GM10266 (cell line): ENCODE data around the gene KLHL13.
A peak's percentile ranks its signal among the peaks of the same experiment; 100 is the strongest.

Source experiments
- DNase-seq: peaks from one replicate; pipeline ENCODE4 v3.0.0; 2012; ENCODE audit errors: extremely low spot score
- TF ChIP-seq, protein P1 (sequence below): IDR thresholded peaks from 2 replicates; pipeline ENCODE4 v1.5.1; 2012; ENCODE audit warnings: mild to moderate bottlenecking, low read depth; ENCODE audit not compliant: control insufficient read depth, insufficient read depth; ENCODE audit errors: missing control alignments

KLHL13 gene, protein sequence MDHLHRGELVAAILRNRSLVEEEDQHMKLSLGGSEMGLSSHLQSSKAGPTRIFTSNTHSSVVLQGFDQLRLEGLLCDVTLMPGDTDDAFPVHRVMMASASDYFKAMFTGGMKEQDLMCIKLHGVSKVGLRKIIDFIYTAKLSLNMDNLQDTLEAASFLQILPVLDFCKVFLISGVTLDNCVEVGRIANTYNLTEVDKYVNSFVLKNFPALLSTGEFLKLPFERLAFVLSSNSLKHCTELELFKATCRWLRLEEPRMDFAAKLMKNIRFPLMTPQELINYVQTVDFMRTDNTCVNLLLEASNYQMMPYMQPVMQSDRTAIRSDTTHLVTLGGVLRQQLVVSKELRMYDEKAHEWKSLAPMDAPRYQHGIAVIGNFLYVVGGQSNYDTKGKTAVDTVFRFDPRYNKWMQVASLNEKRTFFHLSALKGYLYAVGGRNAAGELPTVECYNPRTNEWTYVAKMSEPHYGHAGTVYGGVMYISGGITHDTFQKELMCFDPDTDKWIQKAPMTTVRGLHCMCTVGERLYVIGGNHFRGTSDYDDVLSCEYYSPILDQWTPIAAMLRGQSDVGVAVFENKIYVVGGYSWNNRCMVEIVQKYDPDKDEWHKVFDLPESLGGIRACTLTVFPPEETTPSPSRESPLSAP

DNA sequence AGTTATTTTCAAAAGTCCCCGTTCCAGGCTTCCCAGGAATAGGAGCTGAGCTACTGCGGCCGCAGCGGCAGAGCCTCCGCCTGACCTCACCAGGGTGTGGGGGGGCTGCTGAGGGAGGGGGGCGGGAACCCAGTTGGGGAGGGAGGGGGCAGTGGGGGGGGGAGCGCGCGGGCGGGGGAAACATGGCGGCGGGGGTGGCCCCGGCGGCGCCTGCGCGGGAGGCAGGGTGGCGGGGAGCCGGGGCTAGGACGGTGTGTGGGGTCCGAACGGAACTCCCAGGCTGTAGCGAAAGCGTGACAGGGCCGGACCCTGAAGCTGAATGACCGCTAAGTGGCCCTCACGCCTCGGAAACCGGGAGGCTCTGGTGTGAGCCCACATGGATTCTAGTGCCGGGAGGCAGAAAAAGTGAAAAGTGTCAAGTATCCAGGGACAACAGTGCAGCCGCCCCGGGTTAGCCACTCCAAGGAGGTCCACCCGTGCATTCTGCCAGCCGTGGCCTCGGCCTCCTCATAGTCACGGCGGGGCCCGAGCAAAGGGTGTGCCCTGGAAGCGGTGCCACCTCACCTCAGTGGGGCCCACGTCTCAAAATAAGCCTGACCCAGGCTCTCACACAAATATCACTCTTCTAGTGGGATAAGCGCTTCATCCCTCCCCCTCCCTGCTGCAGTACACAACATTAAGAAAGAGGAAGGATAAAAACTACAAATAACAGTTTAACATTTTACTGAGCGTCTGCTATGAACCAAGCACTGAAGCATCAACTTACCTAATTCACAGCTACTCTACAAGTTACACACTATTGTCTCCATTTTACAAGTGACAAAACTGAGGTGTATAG lies at the start of gene KLHL13:
Gene KLHL13, minus strand, starts transcription at position 98 of the 838 bp plus-strand sequence. CDS start 88,337 bp downstream, outside the sequence.
- peak; percentile 22 for DNase-seq
- TF ChIP-seq, protein P1, sequence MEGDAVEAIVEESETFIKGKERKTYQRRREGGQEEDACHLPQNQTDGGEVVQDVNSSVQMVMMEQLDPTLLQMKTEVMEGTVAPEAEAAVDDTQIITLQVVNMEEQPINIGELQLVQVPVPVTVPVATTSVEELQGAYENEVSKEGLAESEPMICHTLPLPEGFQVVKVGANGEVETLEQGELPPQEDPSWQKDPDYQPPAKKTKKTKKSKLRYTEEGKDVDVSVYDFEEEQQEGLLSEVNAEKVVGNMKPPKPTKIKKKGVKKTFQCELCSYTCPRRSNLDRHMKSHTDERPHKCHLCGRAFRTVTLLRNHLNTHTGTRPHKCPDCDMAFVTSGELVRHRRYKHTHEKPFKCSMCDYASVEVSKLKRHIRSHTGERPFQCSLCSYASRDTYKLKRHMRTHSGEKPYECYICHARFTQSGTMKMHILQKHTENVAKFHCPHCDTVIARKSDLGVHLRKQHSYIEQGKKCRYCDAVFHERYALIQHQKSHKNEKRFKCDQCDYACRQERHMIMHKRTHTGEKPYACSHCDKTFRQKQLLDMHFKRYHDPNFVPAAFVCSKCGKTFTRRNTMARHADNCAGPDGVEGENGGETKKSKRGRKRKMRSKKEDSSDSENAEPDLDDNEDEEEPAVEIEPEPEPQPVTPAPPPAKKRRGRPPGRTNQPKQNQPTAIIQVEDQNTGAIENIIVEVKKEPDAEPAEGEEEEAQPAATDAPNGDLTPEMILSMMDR, result no peak

DNA sequence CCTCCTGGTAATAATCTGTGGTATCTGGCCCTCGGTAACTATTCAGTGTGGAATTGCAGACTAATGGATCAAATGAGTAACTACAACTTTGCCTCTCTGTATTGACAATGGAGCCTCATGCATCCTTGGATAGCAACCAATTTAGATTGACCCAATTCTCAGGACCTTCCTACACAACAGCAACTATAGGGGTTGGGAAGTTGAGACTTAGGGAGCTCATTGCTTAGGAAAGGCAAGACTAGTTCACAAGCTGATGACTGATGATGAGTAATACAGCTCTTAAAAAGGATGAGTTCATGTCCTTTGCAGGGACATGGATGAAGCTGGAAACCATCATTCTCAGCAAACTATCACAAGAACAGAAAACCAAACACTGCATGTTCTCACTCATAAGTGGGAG lies 47.5 kb upstream of the KLHL13 start:
- no peak for DNase-seq
- TF ChIP-seq, protein P1, result no peak

DNA sequence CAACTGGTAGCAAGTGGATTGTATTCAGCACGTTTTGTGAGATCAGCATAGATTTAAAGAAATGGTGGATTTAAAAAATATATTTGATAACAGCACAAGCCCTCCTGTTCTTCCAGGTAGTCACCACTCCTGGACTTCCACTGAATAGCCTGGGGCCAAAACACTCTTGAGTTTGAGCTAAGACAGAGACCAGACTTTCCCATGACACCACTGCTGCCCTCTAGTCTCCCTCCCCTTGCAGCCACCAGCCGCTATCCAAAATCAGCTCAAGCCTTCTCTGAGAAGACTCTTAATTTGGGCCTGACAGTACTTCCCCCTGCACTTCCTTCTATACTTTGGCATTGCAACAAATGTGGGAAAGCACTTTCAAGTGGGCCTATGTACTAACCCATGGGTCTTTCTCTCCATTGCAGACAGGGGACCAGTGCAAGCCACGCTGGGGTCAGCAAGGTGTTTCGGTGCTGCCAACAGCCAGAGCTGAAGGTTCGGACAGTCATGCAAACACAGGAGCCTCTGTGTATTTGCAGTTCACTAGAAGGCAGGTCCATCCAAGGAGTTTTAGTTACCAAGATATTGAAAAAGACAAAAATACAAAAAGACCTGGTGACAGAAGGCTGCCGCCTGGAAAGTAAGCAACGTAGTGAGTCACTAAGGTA lies 40.5 kb upstream of the KLHL13 start:
- no peak for DNase-seq
- TF ChIP-seq, protein P1, result no peak

DNA sequence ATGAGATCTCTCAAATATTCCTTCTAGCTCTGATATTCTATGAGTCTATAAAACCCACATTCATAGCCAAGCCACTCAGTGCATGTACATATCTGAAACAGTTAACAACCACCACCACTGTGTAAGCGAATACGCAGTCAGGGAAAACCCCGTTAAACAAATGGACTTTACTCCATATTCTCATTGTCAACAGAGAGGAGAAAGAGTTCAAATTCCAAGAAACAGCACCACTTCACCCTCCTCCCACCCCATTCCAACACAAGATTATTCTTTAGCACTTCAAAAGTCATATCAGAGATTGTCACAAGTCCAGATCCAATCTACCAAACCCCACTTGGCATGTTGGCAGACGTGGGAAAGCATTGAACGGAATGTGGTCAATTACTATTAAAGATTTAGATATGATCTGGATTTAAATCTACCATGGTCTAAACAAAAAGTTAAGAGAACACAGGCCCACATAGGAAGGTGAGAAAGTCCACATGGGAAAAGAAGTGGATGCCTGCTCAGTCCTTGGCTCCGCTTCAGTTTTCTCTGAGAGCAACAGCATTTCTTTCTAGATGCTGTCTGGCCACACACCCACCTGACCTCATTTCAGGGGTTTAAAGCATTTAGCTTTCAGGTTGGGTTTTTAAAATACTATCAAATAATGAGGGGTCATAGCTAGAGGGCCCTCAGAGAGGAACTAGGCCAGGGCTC lies 39.8 kb upstream of the KLHL13 start:
- TF ChIP-seq, protein P1, result no peak
- DNase-seq, result no peak

DNA sequence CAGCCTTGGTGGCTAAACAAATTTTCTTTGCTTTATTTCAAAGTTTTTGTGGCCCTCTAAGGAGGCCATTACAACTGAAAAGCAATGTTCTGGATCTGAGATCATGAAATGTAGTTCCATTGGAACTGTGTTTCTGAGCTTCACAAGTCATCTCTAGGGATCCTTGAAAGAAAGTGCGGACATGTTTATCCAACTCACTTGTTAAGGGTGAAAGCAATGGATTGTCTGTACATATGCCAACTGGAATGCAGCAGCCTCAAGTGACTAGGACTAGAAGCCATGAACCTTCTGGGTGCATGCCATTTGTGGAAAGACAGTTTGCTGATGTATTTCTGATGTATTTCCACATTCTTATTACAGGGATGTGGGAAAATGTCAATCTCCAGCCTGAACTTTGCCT lies 36.7 kb upstream of the KLHL13 start:
- TF ChIP-seq, protein P1, result no peak
- no peak for DNase-seq

DNA sequence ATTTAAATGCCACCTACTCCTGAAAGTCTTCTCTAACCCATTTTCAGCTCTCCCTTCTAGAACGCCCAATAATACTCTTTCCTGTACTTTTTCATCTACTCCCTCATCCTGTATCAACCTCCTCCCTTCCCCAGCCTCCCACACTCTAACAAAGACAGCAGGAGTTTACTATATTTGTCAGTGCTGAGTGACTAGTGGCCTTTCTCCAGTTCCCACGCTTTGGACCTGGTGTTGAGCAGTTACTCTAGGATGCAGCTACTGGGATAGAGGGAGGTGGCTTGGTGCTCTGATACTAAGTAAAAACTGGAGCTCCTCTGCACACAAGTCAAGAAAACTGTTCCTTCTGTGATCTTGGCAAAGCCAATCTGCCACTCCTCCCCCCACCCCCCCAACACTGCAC lies 36.1 kb upstream of the KLHL13 start:
- no peak for DNase-seq
- TF ChIP-seq, protein P1, result no peak
